HCT116 (cell line): ENCODE measurements around the gene TMEFF2. TPM values are rescaled to one million over a fixed set of nuclear protein-coding genes. Genes with fewer than 3 reads are reported as not detected.

Experiments
- ATAC-seq: fragments of 200-7000 bp; cut with Tn5 transposase; 2 replicates; pipeline ENCODE4 v1.9.1; 2020; ENCODE audit warnings: mild to moderate bottlenecking, moderate library complexity
- BruUV-seq: library from RNA; stranded (reverse); fragments of 400-500 nt; replicated peaks from 2 replicates; lab custom pipeline; 2021; lab: Mats Ljungman, UMichigan
- CTCF ChIA-PET: fragments of 300-600 bp; sonication (Branson Sonifier 250); formaldehyde crosslinking; loops from one replicate; lab custom pipeline; 2021; ENCODE audit warnings: antibody characterized with exemption; lab: Charles Lee
- POLR2A ChIA-PET: fragments of 300-600, 350-600 bp; sonication (Branson Sonifier 250); formaldehyde crosslinking; loops from one replicate; lab custom pipeline; 2021; ENCODE audit warnings: antibody characterized with exemption; lab: Charles Lee
- RAD21 ChIA-PET, 2 experiments: fragments of 300-600 bp; sonication (Branson Sonifier 250); formaldehyde crosslinking; loops; one replicate each; lab custom pipeline; 2023; ENCODE audit warnings: low total read pairs in 2 of 2; ENCODE audit not compliant: uncharacterized antibody in 2 of 2, unreplicated experiment in 2 of 2, low non-redundant PET in 1 of 2; lab: Charles Lee
- DNase-seq: peaks from one replicate; pipeline ENCODE4 v3.0.0-alpha.2; 2010; ENCODE audit warnings: low read depth, low spot score
- H2AFZ ChIP-seq: fragments of 200-600 bp; shearing (Covaris generic), sonication (generic); 2 replicates; pipeline ENCODE4 v1.6.1; 2017; ENCODE audit warnings: low read depth, mixed run types, mixed read lengths, antibody characterized with exemption, low read length; ENCODE audit not compliant: poor library complexity, severe bottlenecking
- H3K27ac ChIP-seq: 2 replicates; pipeline ENCODE4 v1.5.1; 2012; ENCODE audit warnings: low read depth, low read length
- H3K27me3 ChIP-seq: fragments of 200-600 bp; sonication (generic); 2 replicates; pipeline ENCODE4 v1.6.1; 2016; ENCODE audit warnings: mixed run types, low read length, mixed read lengths; ENCODE audit not compliant: insufficient read depth
- H3K36me3 ChIP-seq, 2 experiments: fragments of 200-500 bp in 1 of 2; fragments of 200-600 bp in 1 of 2; sonication (Bioruptor generic) in 1 of 2; sonication (generic) in 1 of 2; 2 replicates each; pipeline versions ENCODE4 v1.5.1 to v1.6.1; 2014 to 2016; ENCODE audit warnings: low read length in 2 of 2, inconsistent platforms in 1 of 2, mixed read lengths in 1 of 2, mixed run types in 1 of 2; ENCODE audit not compliant: insufficient read depth in 2 of 2, control insufficient read depth in 1 of 2
- H3K4me1 ChIP-seq, 2 experiments: fragments of 200-600 bp in 1 of 2; sonication (generic) in 1 of 2; 2 replicates each; pipeline versions ENCODE4 v1.5.1 to v1.6.1; 2012 to 2017; ENCODE audit warnings: low read length in 2 of 2, inconsistent platforms in 1 of 2, mild to moderate bottlenecking in 1 of 2, mixed read lengths in 1 of 2, mixed run types in 1 of 2, moderate library complexity in 1 of 2; ENCODE audit not compliant: insufficient read depth in 2 of 2, control insufficient read depth in 1 of 2
- H3K4me2 ChIP-seq: fragments of 200-600 bp; sonication (generic); 2 replicates; pipeline ENCODE4 v1.6.1; 2017; ENCODE audit warnings: mixed run types, low read length, mixed read lengths
- H3K4me3 ChIP-seq, 2 experiments: fragments of 200-600 bp in 1 of 2; sonication (generic) in 1 of 2; replicated peaks in 1 of 2; 2 replicates each; pipeline ENCODE4 v1.5.1; 2011 to 2016; ENCODE audit warnings: low read length in 2 of 2, control low read depth in 1 of 2, low read depth in 1 of 2, mild to moderate bottlenecking in 1 of 2, mixed read lengths in 1 of 2, mixed run types in 1 of 2
- H3K79me2 ChIP-seq: fragments of 200-600 bp; sonication (generic); 2 replicates; pipeline ENCODE4 v1.6.1; 2017; ENCODE audit warnings: mild to moderate bottlenecking, mixed run types, low read length, moderate library complexity, mixed read lengths; ENCODE audit not compliant: insufficient read depth
- H3K9ac ChIP-seq: fragments of 200-600 bp; sonication (generic); 2 replicates; pipeline ENCODE4 v1.6.1; 2016; ENCODE audit warnings: low read length, mixed read lengths
- H3K9me2 ChIP-seq: fragments of 200-600 bp; sonication (generic), shearing (Covaris generic); 2 replicates; pipeline ENCODE4 v1.6.1; 2017; ENCODE audit warnings: mixed run types, mild to moderate bottlenecking, moderate library complexity; ENCODE audit not compliant: insufficient read depth
- H3K9me3 ChIP-seq, 2 experiments: fragments of 200-500 bp in 1 of 2; fragments of 200-600 bp in 1 of 2; sonication (Bioruptor generic) in 1 of 2; sonication (generic) in 1 of 2; 2 replicates each; pipeline ENCODE4 v1.6.1; 2014 to 2017; ENCODE audit warnings: low read length in 2 of 2, mixed read lengths in 2 of 2, inconsistent platforms in 1 of 2, low read depth in 1 of 2, mild to moderate bottlenecking in 1 of 2, mixed run types in 1 of 2, moderate library complexity in 1 of 2; ENCODE audit not compliant: control insufficient read depth in 1 of 2, insufficient read depth in 1 of 2
- H4K20me1 ChIP-seq: fragments of 200-600 bp; sonication (generic), shearing (Covaris generic); 2 replicates; pipeline ENCODE4 v1.6.1; 2017; ENCODE audit warnings: mixed run types, mild to moderate bottlenecking, moderate library complexity; ENCODE audit not compliant: insufficient read depth
- CEBPB ChIP-seq: IDR thresholded peaks from 2 replicates; pipeline ENCODE4 v1.6.1; 2012; ENCODE audit warnings: low read depth
- EGR1 ChIP-seq: IDR thresholded peaks from 2 replicates; pipeline ENCODE4 v1.6.1; 2012; ENCODE audit warnings: low read depth
- RAD21 ChIP-seq: IDR thresholded peaks from 2 replicates; pipeline ENCODE4 v1.6.1; 2012; ENCODE audit warnings: low read depth, mild to moderate bottlenecking
- SP1 ChIP-seq: IDR thresholded peaks from 2 replicates; pipeline ENCODE4 v1.6.1; 2012; ENCODE audit warnings: low read depth
- ZFX ChIP-seq: fragments of 450-650 bp; IDR thresholded peaks from 2 replicates; pipeline ENCODE4 v1.6.1; 2017
- intact Hi-C: fragments of 100-400 bp; cut with micrococcal nuclease; formaldehyde crosslinking; loops from 2 replicates; pipeline ENCODE4 v1.10.0; 2022
- total RNA-seq: library from RNA; stranded (reverse); gene quantifications from one replicate; pipeline ENCODE4 v1.2.1, GENCODE V29; 2021; ENCODE audit not compliant: unreplicated experiment
- TF ChIP-seq, protein P1 (sequence below): IDR thresholded peaks from 2 replicates; pipeline ENCODE4 v1.6.1; 2012
- TF ChIP-seq, protein P2 (sequence below), 3 experiments: fragments of 200-600 bp in 1 of 3; sonication (generic) in 1 of 3; IDR thresholded peaks in 2 of 3; conservative IDR thresholded peaks in 1 of 3; 2 replicates each; pipeline ENCODE4 v1.5.1; 2012 to 2017; ENCODE audit warnings: low read depth in 2 of 3, low read length in 2 of 3, antibody characterized with exemption in 1 of 3, borderline replicate concordance in 1 of 3, control low read depth in 1 of 3, mild to moderate bottlenecking in 1 of 3, mixed read lengths in 1 of 3, mixed run types in 1 of 3, moderate library complexity in 1 of 3; ENCODE audit not compliant: insufficient read depth in 1 of 3

TMEFF2 gene
- total RNA-seq, 1 experiment from 2014 or later: not detected

DNA sequence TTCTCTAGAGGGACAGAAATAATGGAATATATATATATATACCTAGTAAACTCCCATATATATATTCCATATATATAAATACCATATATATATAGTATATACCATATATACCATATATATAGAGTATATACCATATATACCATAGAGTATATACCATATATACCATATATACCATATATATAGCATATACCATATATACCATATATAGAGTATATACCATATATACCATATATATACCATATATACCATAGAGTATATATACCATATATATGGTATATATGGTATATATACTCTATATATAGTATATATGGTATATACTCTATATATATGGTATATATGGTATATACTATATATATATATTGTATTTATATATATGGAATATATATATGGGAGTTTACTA, 285.9 kb downstream of the TMEFF2 start:
- Histone ChIP-seq H2AFZ (no peak overlapping the region), H3K27me3 (no peaks in the 10 kb centered on the region), H3K4me3 (no peak overlapping the region), H3K27ac (no peak overlapping the region), H3K79me2 (no peaks in the 10 kb centered on the region), H3K4me1 (no peaks in the 10 kb centered on the region)
- intact Hi-C loops: no loop called here
- DNase-seq: no peak
- TF ChIP-seq SP1 (no peak), EGR1 (no peak), CEBPB (no peak)
- TF ChIP-seq, protein P1, sequence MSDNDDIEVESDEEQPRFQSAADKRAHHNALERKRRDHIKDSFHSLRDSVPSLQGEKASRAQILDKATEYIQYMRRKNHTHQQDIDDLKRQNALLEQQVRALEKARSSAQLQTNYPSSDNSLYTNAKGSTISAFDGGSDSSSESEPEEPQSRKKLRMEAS: no peak
- TF ChIP-seq, all 23 proteins: peak for 0
- ATAC-seq: no peak
- Histone ChIP-seq H3K4me2 (no peak overlapping the region), H3K9ac (no peak overlapping the region), H4K20me1 (no peaks in the 10 kb centered on the region), H3K36me3 (no peaks in the 10 kb centered on the region), H3K9me2 (no peaks in the 10 kb centered on the region), H3K9me3 (no peaks in the 10 kb centered on the region)
- BruUV-seq: no TSS peak
- POLR2A ChIA-PET: no interaction called here
- CTCF ChIA-PET: no interaction called here
- RAD21 ChIA-PET: no interaction called here

DNA sequence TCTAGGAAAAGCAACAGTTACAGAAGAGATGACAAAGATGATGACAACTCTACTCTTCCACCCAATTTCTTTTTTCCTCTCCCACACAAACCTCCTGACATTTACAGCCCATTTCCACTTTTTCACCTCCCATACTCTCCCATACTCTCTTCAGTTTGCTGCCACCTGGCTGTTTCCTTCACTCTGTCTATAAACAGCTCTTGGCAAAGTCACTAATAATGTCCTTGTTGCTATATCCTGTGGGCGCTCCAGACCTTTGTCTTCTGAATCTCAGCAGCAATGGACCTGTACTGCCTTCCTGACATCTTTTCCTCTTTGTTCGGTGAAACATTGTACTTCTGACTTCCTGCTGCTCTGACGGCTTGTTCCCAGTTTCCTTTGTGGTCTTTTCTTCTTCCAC, 287.2 kb downstream of the TMEFF2 start:
- no peak overlapping the region for H3K4me2 ChIP-seq
- H3K36me3 ChIP-seq: no peaks in the 10 kb centered on the region
- H4K20me1 ChIP-seq: no peaks in the 10 kb centered on the region
- TF ChIP-seq RAD21: peak; percentile 50
- TF ChIP-seq, protein P2, sequence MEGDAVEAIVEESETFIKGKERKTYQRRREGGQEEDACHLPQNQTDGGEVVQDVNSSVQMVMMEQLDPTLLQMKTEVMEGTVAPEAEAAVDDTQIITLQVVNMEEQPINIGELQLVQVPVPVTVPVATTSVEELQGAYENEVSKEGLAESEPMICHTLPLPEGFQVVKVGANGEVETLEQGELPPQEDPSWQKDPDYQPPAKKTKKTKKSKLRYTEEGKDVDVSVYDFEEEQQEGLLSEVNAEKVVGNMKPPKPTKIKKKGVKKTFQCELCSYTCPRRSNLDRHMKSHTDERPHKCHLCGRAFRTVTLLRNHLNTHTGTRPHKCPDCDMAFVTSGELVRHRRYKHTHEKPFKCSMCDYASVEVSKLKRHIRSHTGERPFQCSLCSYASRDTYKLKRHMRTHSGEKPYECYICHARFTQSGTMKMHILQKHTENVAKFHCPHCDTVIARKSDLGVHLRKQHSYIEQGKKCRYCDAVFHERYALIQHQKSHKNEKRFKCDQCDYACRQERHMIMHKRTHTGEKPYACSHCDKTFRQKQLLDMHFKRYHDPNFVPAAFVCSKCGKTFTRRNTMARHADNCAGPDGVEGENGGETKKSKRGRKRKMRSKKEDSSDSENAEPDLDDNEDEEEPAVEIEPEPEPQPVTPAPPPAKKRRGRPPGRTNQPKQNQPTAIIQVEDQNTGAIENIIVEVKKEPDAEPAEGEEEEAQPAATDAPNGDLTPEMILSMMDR (IDR thresholded peaks at IDR 0.05 in 2 of 3, conservative IDR thresholded peaks at IDR 0.05 in 1 of 3; ENCODE audit: borderline replicate concordance in 1 of 3, insufficient read depth in 1 of 3, low read depth in 2 of 3, low read length in 2 of 3): peak; percentile 25 to 35 (median 26); a peak in 4 of 6 replicates
- no peak for TF ChIP-seq ZFX
- H3K4me3 ChIP-seq: no peak overlapping the region
- no peaks in the 10 kb centered on the region for H3K27me3 ChIP-seq
- ATAC-seq: peak; percentile 68
- intact Hi-C loops: no loop called here
- no peak overlapping the region for H3K9ac ChIP-seq
- no peak for DNase-seq
- CTCF ChIA-PET: interaction anchor here (0.6 kb wide), 1 partner anchor 1781 kb away, joined by 3 read pairs; no protein-coding TSS in a partner anchor
- H3K9me2 ChIP-seq: no peaks in the 10 kb centered on the region
- BruUV-seq: no TSS peak
- RAD21 ChIA-PET: no interaction called here
- H3K4me1 ChIP-seq: no peaks in the 10 kb centered on the region
- peak overlapping the region; percentile 27 for H2AFZ ChIP-seq
- H3K27ac ChIP-seq: no peak overlapping the region
- no peaks in the 10 kb centered on the region for H3K9me3 ChIP-seq
- no peaks in the 10 kb centered on the region for H3K79me2 ChIP-seq
- POLR2A ChIA-PET: no interaction called here
